B cell (primary cell): ENCODE data around the gene DAB2IP.

ENCODE experiments used
- EZH2 ChIP-seq: IDR thresholded peaks from 2 replicates; pipeline ENCODE4 v1.6.1; 2012; ENCODE audit warnings: borderline replicate concordance, low read depth, mild to moderate bottlenecking, moderate library complexity, low read length; ENCODE audit not compliant: insufficient read depth, poor library complexity, severe bottlenecking
- TF ChIP-seq, protein P1 (sequence below): fragments of 200-600 bp; IDR thresholded peaks from one replicate; pipeline ENCODE4 v1.8.0; 2022; ENCODE audit warnings: antibody characterized with exemption, mild to moderate bottlenecking

DNA sequence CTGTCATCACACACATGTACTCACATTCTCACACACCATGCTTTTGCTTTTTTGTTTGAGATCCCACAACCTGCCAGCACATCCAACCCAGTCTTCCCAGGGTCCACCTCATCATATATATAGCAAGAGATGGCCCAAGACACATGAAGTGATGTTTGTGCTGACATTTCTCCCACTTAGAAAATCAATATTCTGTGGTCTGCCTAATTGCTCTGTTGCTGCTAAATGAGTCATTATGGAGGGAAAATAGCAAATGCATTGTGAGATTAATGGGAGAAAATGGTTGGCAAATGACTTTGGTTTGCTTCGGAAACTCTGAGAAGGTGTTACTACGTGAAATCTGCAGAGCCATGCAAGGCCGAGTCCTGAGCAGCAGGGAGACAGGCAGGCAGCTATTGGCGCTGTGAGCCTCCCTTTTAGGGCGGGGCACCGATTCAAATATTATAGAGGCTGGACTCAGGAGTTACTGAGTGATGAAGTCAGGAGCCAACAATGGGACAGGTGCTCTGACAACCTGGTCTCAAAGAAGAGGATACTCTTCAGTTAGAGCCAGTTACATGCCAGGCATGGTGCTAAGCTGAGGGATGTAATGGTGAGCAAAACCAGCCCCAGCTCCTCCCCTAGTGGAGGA lies 62.8 kb downstream of the DAB2IP start:
- TF ChIP-seq, protein P1, sequence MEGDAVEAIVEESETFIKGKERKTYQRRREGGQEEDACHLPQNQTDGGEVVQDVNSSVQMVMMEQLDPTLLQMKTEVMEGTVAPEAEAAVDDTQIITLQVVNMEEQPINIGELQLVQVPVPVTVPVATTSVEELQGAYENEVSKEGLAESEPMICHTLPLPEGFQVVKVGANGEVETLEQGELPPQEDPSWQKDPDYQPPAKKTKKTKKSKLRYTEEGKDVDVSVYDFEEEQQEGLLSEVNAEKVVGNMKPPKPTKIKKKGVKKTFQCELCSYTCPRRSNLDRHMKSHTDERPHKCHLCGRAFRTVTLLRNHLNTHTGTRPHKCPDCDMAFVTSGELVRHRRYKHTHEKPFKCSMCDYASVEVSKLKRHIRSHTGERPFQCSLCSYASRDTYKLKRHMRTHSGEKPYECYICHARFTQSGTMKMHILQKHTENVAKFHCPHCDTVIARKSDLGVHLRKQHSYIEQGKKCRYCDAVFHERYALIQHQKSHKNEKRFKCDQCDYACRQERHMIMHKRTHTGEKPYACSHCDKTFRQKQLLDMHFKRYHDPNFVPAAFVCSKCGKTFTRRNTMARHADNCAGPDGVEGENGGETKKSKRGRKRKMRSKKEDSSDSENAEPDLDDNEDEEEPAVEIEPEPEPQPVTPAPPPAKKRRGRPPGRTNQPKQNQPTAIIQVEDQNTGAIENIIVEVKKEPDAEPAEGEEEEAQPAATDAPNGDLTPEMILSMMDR, result no peak
- no peak for TF ChIP-seq EZH2
